Natural killer cell (primary cell): ENCODE results near the gene CCDC178. TPM values are rescaled to one million over a fixed set of nuclear protein-coding genes. Genes with fewer than 3 reads are reported as not detected.
"Not testable (repeated sequence)": the region's sequence is repeated elsewhere in the genome, so short reads cannot be mapped to it uniquely, and the experiment has no call there.

ENCODE experiments used
- ATAC-seq, 3 donors: fragments of 150-1000 bp in 2 of 3; fragments of 200-7000 bp in 1 of 3; cut with Tn5 transposase; 1 replicate in 1 of 3; 2 replicates in 2 of 3; pipeline ENCODE4 v1.10.0; 2021; ENCODE audit warnings: mild to moderate bottlenecking in 2 of 3, moderate library complexity in 2 of 3
- DNase-seq, 2 donors: peaks; one replicate each; pipeline versions ENCODE4 v3.0.0 to v3.0.0-alpha.2; 2013 to 2021; ENCODE audit warnings: mixed read lengths in 1 of 2
- H3K27ac ChIP-seq: one replicate; pipeline ENCODE4 v1.5.1; 2013; ENCODE audit warnings: mild to moderate bottlenecking, low read length
- H3K27me3 ChIP-seq: one replicate; pipeline ENCODE4 v1.6.1; 2013; ENCODE audit warnings: low read length; ENCODE audit not compliant: control insufficient read depth, insufficient read depth
- H3K36me3 ChIP-seq: one replicate; pipeline ENCODE4 v1.6.1; 2013; ENCODE audit warnings: low read length; ENCODE audit not compliant: control insufficient read depth, insufficient read depth
- H3K4me1 ChIP-seq: one replicate; pipeline ENCODE4 v1.6.1; 2013; ENCODE audit warnings: low read length; ENCODE audit not compliant: control insufficient read depth, insufficient read depth
- H3K4me3 ChIP-seq: one replicate; pipeline ENCODE4 v1.5.1; 2013; ENCODE audit warnings: low read length
- H3K9me3 ChIP-seq: one replicate; pipeline ENCODE4 v1.6.1; 2013; ENCODE audit warnings: low read length; ENCODE audit not compliant: control insufficient read depth, insufficient read depth
- H3K27ac Mint-ChIP-seq, 2 donors: one replicate each; pipeline ENCODE4 v1.8.0; 2022; ENCODE audit warnings: mild to moderate bottlenecking in 2 of 2, mixed read lengths in 2 of 2, moderate library complexity in 1 of 2
- H3K27me3 Mint-ChIP-seq, 2 donors: one replicate each; pipeline ENCODE4 v1.8.0; 2022; ENCODE audit warnings: low read depth in 2 of 2, mixed read lengths in 2 of 2
- H3K36me3 Mint-ChIP-seq: one replicate; pipeline ENCODE4 v1.8.0; 2022; ENCODE audit warnings: mixed read lengths
- H3K4me1 Mint-ChIP-seq, 2 donors: one replicate each; pipeline ENCODE4 v1.8.0; 2022; ENCODE audit warnings: mixed read lengths in 2 of 2
- H3K4me3 Mint-ChIP-seq: one replicate; pipeline ENCODE4 v1.8.0; 2022; ENCODE audit warnings: mild to moderate bottlenecking, moderate library complexity, mixed read lengths
- H3K9me3 Mint-ChIP-seq, 2 donors: one replicate each; pipeline ENCODE4 v1.8.0; 2022; ENCODE audit warnings: mixed read lengths in 2 of 2
- CTCF ChIP-seq: fragments of 200-600 bp; IDR thresholded peaks from one replicate; pipeline ENCODE4 v1.8.0; 2022; ENCODE audit warnings: antibody characterized with exemption
- WGBS: methylation state at CpG from one replicate; pipeline ENCODE4 v1.1.7; 2013; ENCODE audit warnings: missing lambda C conversion rate; ENCODE audit not compliant: insufficient coverage; 5-methylcytosine and 5-hydroxymethylcytosine counted together
- intact Hi-C: fragments of 100-400 bp; cut with micrococcal nuclease; formaldehyde crosslinking; loops from one replicate; pipeline ENCODE4 v1.14.2; 2022
- total RNA-seq, 4 donors: library from RNA; stranded (reverse); fragments of 120-200 nt in 1 of 4; gene quantifications; one replicate each; pipeline versions ENCODE4 v1.2.3 to v1.2.4, GENCODE V29; 2013 to 2022

The CCDC178 gene
- total RNA-seq, 3 donors from 2014 or later (not counting 1 experiment from before 2014, with no cell fraction given): not detected

- no peaks in the 10 kb centered on the region for H3K9me3 ChIP-seq
- no peak overlapping the region for H3K27ac ChIP-seq
- H3K4me1 Mint-ChIP-seq: no peaks in the 10 kb centered on the region
- H3K4me1 ChIP-seq: no peaks in the 10 kb centered on the region
- no peak overlapping the region for H3K4me3 ChIP-seq
- H3K9me3 Mint-ChIP-seq: peaks cover 11 to 29% of the 10 kb centered on the region in 2 donors
- no peak for TF ChIP-seq CTCF
- no peaks in the 10 kb centered on the region for H3K36me3 ChIP-seq
- no peaks in the 10 kb centered on the region for H3K27me3 ChIP-seq
- intact Hi-C loops: no loop called here
- no peak overlapping the region for H3K27ac Mint-ChIP-seq
- no peak overlapping the region for H3K4me3 Mint-ChIP-seq
- WGBS: 67% methylated on average over 1 of the region's 1 CpG
- DNase-seq (no peak), ATAC-seq (no peak)
- no peaks in the 10 kb centered on the region for H3K27me3 Mint-ChIP-seq
- peaks cover 12% of the 10 kb centered on the region for H3K36me3 Mint-ChIP-seq
Measured at GRCh38 chr18:33355263-33355662, 85.3 kb downstream of the CCDC178 start.

DNA sequence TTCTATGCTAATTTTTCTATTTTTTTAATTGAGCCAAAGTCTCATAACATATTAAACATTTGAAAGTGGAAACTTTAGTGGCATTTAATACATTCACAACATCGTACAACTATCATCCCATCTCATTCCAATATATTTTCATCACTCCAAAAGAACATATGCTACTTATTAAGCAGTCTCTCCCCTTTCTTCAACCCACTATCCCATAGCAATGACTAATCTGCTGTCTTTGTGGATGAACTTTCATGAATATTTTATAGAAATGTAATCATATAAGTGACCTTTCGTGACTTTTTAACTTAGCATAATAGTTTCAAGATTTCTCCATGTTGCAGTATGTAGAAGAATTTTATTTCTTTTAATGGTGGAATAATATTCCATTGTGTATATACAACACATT lies 90.3 kb downstream of the CCDC178 start:
- intact Hi-C loops: no loop called here
- H3K9me3 ChIP-seq: no peaks in the 10 kb centered on the region
- WGBS: 92% methylated on average over 1 of the region's 2 CpGs

DNA sequence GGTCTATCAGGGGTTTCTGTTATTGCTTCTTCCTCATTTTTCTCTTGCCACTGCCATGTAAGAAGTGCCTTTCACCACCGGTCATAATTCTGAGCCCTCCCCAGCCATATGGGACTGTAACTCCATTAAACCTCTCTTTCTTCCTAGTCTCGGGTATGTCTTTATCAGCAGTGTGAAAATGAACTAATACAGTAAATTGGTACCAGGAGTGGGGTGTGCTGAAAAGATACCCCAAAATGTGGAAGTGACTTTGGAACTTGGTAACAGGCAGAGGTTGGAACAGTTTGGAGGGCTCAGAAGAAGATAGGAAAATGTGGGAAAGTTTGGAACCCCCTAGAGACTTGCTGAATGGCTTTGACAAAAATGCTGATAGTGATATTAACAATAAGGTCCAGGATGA lies 100.8 kb downstream of the CCDC178 start:
- H3K36me3 ChIP-seq, H3K4me1 Mint-ChIP-seq, ATAC-seq, H3K27me3 ChIP-seq, H3K36me3 Mint-ChIP-seq, H3K27ac Mint-ChIP-seq, H3K4me3 ChIP-seq, H3K4me3 Mint-ChIP-seq, H3K27ac ChIP-seq, DNase-seq, intact Hi-C loops, H3K4me1 ChIP-seq, H3K27me3 Mint-ChIP-seq, H3K9me3 ChIP-seq: not testable (repeated sequence)
- H3K9me3 Mint-ChIP-seq: peaks cover 8 to 17% of the 10 kb centered on the region in 2 donors
- WGBS: 100% methylated on average over 1 of the region's 2 CpGs

More for the DNA sequence above, 90.3 kb downstream of the CCDC178 start:
- no peak overlapping the region for H3K27ac Mint-ChIP-seq
- H3K27me3 Mint-ChIP-seq: no peaks in the 10 kb centered on the region
- H3K36me3 ChIP-seq: no peaks in the 10 kb centered on the region
- H3K4me3 ChIP-seq: no peak overlapping the region
- no peak for ATAC-seq
- H3K27me3 ChIP-seq: no peaks in the 10 kb centered on the region
- no peak overlapping the region for H3K27ac ChIP-seq
- TF ChIP-seq CTCF: no peak
- no peak for DNase-seq
- no peaks in the 10 kb centered on the region for H3K4me1 Mint-ChIP-seq
- peaks cover 12% of the 10 kb centered on the region for H3K36me3 Mint-ChIP-seq
- H3K4me1 ChIP-seq: no peaks in the 10 kb centered on the region
- H3K9me3 Mint-ChIP-seq: peaks cover 4 to 26% of the 10 kb centered on the region in 2 donors
- no peak overlapping the region for H3K4me3 Mint-ChIP-seq

DNA sequence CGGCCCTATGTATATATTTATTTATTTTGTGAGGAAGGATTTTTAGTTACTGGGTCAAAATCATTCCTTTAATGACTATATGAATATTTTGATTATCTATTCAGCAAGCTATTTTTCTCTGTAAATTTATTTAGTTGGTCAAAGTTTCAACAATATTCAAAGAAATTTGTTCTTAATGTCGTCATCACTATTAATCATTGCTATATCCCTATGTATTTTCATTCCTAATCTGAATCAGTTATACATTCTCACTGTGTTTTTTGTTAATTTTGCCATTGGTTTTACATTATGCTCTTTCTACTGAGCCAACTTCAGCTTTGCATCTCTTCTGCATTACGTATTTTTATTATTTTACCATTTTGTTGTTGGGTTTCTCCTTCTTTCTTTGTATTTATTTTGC lies 105.7 kb downstream of the CCDC178 start:
- no peaks in the 10 kb centered on the region for H3K36me3 ChIP-seq
- WGBS: 63% methylated on average over 2 of the region's 3 CpGs
- intact Hi-C loops: no loop called here
- Mint-ChIP-seq H3K9me3 (peaks cover 11 to 16% of the 10 kb centered on the region in 2 donors), H3K27me3 (no peaks in the 10 kb centered on the region), H3K4me1 (no peaks in the 10 kb centered on the region), H3K4me3 (no peak overlapping the region), H3K27ac (no peak overlapping the region), H3K36me3 (peaks cover 5% of the 10 kb centered on the region)
- peaks cover 7% of the 10 kb centered on the region for H3K9me3 ChIP-seq
- no peaks in the 10 kb centered on the region for H3K27me3 ChIP-seq
- TF ChIP-seq CTCF: no peak
- no peak overlapping the region for H3K4me3 ChIP-seq
- H3K4me1 ChIP-seq: no peaks in the 10 kb centered on the region
- ATAC-seq (no peak), DNase-seq (no peak)
- H3K27ac ChIP-seq: no peak overlapping the region
